ENCODE results near the gene INSYN2B. TPM values are rescaled to one million over a fixed set of nuclear protein-coding genes. Genes with fewer than 3 reads are reported as not detected.

INSYN2B gene
- total and polyA plus RNA-seq, 2 of the 8 experiments (the other 6 are each of a cell fraction or from before 2014, with no cell fraction given), result not detected

GRCh38 chr5:169971780-169972179 lies 8.5 kb downstream of the INSYN2B start (continued):
- TF ChIP-seq CTCF (IDR thresholded peaks at IDR 0.05; ENCODE audit: control extremely low read depth in 1 of 3, insufficient read depth in 1 of 3, low read depth in 1 of 3, low read length in 3 of 3) (no peak), KDM1A (IDR thresholded peaks at IDR 0.05; ENCODE audit: borderline replicate concordance, low read length) (no peak), NRF1 (IDR thresholded peaks at IDR 0.05; ENCODE audit: low read depth, low read length) (no peak)
